NT2/D1 (cell line): ENCODE data around the gene PRM3.

Source experiments
- SUZ12 ChIP-seq: IDR thresholded peaks from 2 replicates; pipeline ENCODE4 v1.6.1; 2011; ENCODE audit not compliant: insufficient read length, insufficient read depth; ENCODE audit errors: extremely low read depth
- YY1 ChIP-seq: IDR thresholded peaks from 2 replicates; pipeline ENCODE4 v1.6.1; 2011; ENCODE audit not compliant: insufficient read length, insufficient read depth
- ZNF274 ChIP-seq: IDR thresholded peaks from 2 replicates; pipeline ENCODE4 v1.6.1; 2011; ENCODE audit warnings: mild to moderate bottlenecking, low read depth, low read length

DNA sequence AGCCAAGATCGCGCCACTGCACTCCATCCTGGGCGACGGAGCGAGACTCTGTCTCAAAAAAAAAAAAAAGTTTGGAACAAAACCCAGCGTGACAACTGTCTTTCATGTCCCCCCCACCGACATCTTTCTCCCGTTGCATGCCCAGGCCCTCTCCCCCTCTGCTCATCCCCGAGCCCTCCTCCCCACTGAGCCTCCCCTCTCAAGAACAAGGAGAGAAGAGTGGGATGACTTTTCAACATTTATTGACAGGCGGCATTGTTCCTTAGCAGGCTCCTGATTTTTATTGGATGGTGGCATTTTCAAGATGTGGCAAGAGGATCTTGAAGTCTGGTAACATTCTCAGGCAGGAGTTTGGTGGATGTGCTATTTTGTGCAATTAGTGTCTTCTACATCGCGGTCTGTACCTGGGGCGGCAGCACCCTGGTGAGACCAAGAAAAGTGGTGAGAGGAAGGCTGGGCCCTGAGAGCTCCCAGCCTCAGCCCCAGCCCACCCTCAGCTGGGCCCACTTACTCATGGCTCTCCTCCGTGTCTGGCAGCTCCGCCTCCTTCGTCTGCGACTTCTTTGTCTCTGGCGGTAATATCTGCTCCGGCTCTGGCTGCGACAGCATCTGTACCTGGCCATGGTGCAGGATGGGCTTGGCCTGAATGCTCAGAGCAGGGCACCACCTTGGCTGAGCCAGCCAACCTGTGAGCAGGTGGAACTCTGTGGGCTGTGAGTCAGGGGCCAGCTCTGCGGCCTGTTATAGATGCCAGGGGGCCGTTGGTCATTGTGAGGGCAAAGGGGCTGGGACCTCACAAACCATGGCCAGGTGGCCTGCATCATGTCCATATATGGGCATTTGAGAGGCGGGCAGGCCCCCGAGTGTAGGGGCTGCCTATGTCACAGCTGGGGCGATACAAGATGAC lies 7.4 kb upstream of the PRM3 start, which contains the start of gene PRM1:
- TF ChIP-seq YY1 (no peak), ZNF274 (no peak), SUZ12 (no peak)
